Testis (tissue), 2 donors: ENCODE results near the gene THRB.

Source experiments
- CTCF ChIP-seq, 3 experiments: fragments of 450-650 bp in 2 of 3; fragments of 200-600 bp in 1 of 3; sonication (generic) in 1 of 3; IDR thresholded peaks; one replicate each; pipeline ENCODE4 v1.5.1; 2016 to 2019; ENCODE audit warnings: antibody characterized with exemption in 3 of 3, mild to moderate bottlenecking in 2 of 3, moderate library complexity in 1 of 3
- POLR2A ChIP-seq: fragments of 450-650 bp; IDR thresholded peaks from one replicate; pipeline ENCODE4 v1.6.1; 2017; ENCODE audit warnings: antibody characterized with exemption, mild to moderate bottlenecking, moderate library complexity

GRCh38 chr3:24513463-24513862 is 18.8 kb upstream of the THRB start:
- no peak for TF ChIP-seq CTCF (IDR thresholded peaks at IDR 0.05)
- TF ChIP-seq POLR2A: no peak
